ENCODE results near the gene DPYD. TPM values are rescaled to one million over a fixed set of nuclear protein-coding genes. Genes with fewer than 3 reads are reported as not detected.

DPYD gene
- total RNA-seq, 1 donor from 2014 or later, result 8.8 TPM

- Mint-ChIP-seq H3K4me1 (ENCODE audit: low read depth, unreplicated experiment) (peaks cover 20% of the 10 kb centered on the region), H3K27ac (ENCODE audit: unreplicated experiment) (peak overlapping the region; percentile 48), H3K4me3 (ENCODE audit: unreplicated experiment) (no peak overlapping the region), H3K36me3 (ENCODE audit: low read depth, unreplicated experiment) (no peaks in the 10 kb centered on the region), H3K27me3 (ENCODE audit: low read depth, unreplicated experiment) (no peaks in the 10 kb centered on the region), H3K9me3 (ENCODE audit: unreplicated experiment) (peaks cover 2% of the 10 kb centered on the region)
- peaks cover 6% of the 10 kb centered on the region for H3K4me1 ChIP-seq (ENCODE audit: insufficient read depth, low read length)
- no peaks in the 10 kb centered on the region for H4K20me1 ChIP-seq (ENCODE audit: insufficient read depth, low read length)
- FAIRE-seq, result peak; percentile 69
- no peak overlapping the region for H2AFZ ChIP-seq (ENCODE audit: low read depth, low read length)
- H3K4me2 ChIP-seq (ENCODE audit: low read length), result no peak overlapping the region
- peak; percentile 77 for DNase-seq (ENCODE audit: low read depth)
- H3K9me3 ChIP-seq (ENCODE audit: insufficient read depth, low read depth, low read length), result no peaks in the 10 kb centered on the region
- H3K9ac ChIP-seq (ENCODE audit: low read length), result no peak overlapping the region
- H3K27ac ChIP-seq (ENCODE audit: low read depth, low read length), result peak overlapping the region; percentile 10
- H3K79me2 ChIP-seq (ENCODE audit: insufficient read depth, low read length), result no peaks in the 10 kb centered on the region
- no peaks in the 10 kb centered on the region for H3K27me3 ChIP-seq (ENCODE audit: insufficient read depth, low read length)
- no peak overlapping the region for H3K4me3 ChIP-seq (ENCODE audit: insufficient read depth, low read depth, low read length)
- TF ChIP-seq EZH2 (IDR thresholded peaks at IDR 0.05; ENCODE audit: insufficient read depth, low read length), result no peak
- TF ChIP-seq CTCF (IDR thresholded peaks at IDR 0.05; ENCODE audit: insufficient read depth, low read depth, low read length), result no peak
- H3K36me3 ChIP-seq (ENCODE audit: insufficient read depth, low read length), result no peaks in the 10 kb centered on the region
These were observed 556.7 kb downstream of the DPYD start for GRCh38 chr1:97364086-97364485.

DNA sequence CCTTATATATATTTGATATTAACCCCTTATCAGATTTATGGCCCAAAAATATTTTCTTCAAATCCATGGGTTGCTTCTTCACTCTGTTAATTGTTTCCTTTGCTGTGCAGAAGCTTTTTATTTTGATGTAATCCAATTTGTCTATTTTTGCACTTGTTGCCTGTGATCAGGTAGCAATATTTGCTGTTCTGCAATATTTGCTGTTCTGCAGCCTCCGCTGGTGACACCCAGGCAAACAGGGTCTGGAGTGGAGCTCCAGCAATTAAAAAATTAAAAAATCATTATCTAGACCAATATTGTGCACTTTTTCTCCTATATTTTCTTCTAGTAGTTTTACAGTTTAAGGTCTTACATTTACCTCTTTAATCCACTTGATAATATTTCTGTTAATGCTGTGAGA is 564.5 kb downstream of the DPYD start:
- Mint-ChIP-seq H3K27ac (ENCODE audit: unreplicated experiment) (no peak overlapping the region), H3K9me3 (ENCODE audit: unreplicated experiment) (peaks cover 5% of the 10 kb centered on the region), H3K4me1 (ENCODE audit: low read depth, unreplicated experiment) (peaks cover 2% of the 10 kb centered on the region), H3K36me3 (ENCODE audit: low read depth, unreplicated experiment) (peaks cover 7% of the 10 kb centered on the region), H3K4me3 (ENCODE audit: unreplicated experiment) (no peak overlapping the region), H3K27me3 (ENCODE audit: low read depth, unreplicated experiment) (no peaks in the 10 kb centered on the region)
- no peak for FAIRE-seq
- Histone ChIP-seq H3K4me2 (ENCODE audit: low read length) (no peak overlapping the region), H3K27me3 (ENCODE audit: insufficient read depth, low read length) (no peaks in the 10 kb centered on the region), H3K36me3 (ENCODE audit: insufficient read depth, low read length) (no peaks in the 10 kb centered on the region), H3K27ac (ENCODE audit: low read depth, low read length) (no peak overlapping the region), H4K20me1 (ENCODE audit: insufficient read depth, low read length) (no peaks in the 10 kb centered on the region), H2AFZ (ENCODE audit: low read depth, low read length) (no peak overlapping the region), H3K4me3 (ENCODE audit: insufficient read depth, low read depth, low read length) (no peak overlapping the region), H3K4me1 (ENCODE audit: insufficient read depth, low read length) (no peaks in the 10 kb centered on the region), H3K9ac (ENCODE audit: low read length) (no peak overlapping the region), H3K79me2 (ENCODE audit: insufficient read depth, low read length) (no peaks in the 10 kb centered on the region), H3K9me3 (ENCODE audit: insufficient read depth, low read depth, low read length) (no peaks in the 10 kb centered on the region)
- no peak for DNase-seq (ENCODE audit: low read depth)
- TF ChIP-seq EZH2 (IDR thresholded peaks at IDR 0.05; ENCODE audit: insufficient read depth, low read length) (no peak), CTCF (IDR thresholded peaks at IDR 0.05; ENCODE audit: insufficient read depth, low read depth, low read length) (no peak)

DNA sequence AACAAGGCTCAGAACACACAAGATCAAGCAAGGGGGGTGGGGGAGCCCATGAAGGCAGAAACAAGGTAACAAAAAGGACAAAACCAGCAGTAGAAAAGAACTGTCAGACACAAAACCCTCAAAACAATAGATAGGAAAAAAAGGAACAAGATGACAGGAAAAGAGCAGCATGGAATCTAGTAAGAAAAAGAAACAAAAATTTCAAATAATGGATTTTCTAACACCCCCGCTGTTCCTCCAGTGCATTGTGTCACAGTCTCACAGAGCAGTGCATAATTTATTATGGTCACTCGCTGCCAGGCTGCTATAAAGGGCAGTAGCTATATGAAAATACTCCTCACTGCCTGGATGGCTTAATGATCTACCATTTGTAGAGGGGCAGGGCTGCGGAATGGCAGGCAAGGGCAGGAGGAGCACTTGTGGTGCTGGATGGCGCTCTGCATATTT is 567.9 kb downstream of the DPYD start:
- H2AFZ ChIP-seq (ENCODE audit: low read depth, low read length), result no peak overlapping the region
- H3K4me2 ChIP-seq (ENCODE audit: low read length), result peak overlapping the region; percentile 23
- H3K36me3 Mint-ChIP-seq (ENCODE audit: low read depth, unreplicated experiment), result peaks cover 5% of the 10 kb centered on the region
- H3K4me3 ChIP-seq (ENCODE audit: insufficient read depth, low read depth, low read length), result no peak overlapping the region
- H3K36me3 ChIP-seq (ENCODE audit: insufficient read depth, low read length), result no peaks in the 10 kb centered on the region
- H3K79me2 ChIP-seq (ENCODE audit: insufficient read depth, low read length), result no peaks in the 10 kb centered on the region
- H3K27me3 ChIP-seq (ENCODE audit: insufficient read depth, low read length), result no peaks in the 10 kb centered on the region
- FAIRE-seq (no peak), DNase-seq (ENCODE audit: low read depth) (no peak)
- H3K27ac Mint-ChIP-seq (ENCODE audit: unreplicated experiment), result no peak overlapping the region
- H3K9ac ChIP-seq (ENCODE audit: low read length), result no peak overlapping the region
- H3K4me3 Mint-ChIP-seq (ENCODE audit: unreplicated experiment), result no peak overlapping the region
- no peaks in the 10 kb centered on the region for H3K9me3 Mint-ChIP-seq (ENCODE audit: unreplicated experiment)
- peaks cover 4% of the 10 kb centered on the region for H3K4me1 Mint-ChIP-seq (ENCODE audit: low read depth, unreplicated experiment)
- H3K9me3 ChIP-seq (ENCODE audit: insufficient read depth, low read depth, low read length), result no peaks in the 10 kb centered on the region
- TF ChIP-seq CTCF (IDR thresholded peaks at IDR 0.05; ENCODE audit: insufficient read depth, low read depth, low read length) (no peak), EZH2 (IDR thresholded peaks at IDR 0.05; ENCODE audit: insufficient read depth, low read length) (no peak)
- peaks cover 3% of the 10 kb centered on the region for H3K4me1 ChIP-seq (ENCODE audit: insufficient read depth, low read length)
- no peaks in the 10 kb centered on the region for H3K27me3 Mint-ChIP-seq (ENCODE audit: low read depth, unreplicated experiment)
- H4K20me1 ChIP-seq (ENCODE audit: insufficient read depth, low read length), result no peaks in the 10 kb centered on the region
- no peak overlapping the region for H3K27ac ChIP-seq (ENCODE audit: low read depth, low read length)

Data from astrocyte (in vitro differentiated cells and primary cell).